Fibroblast of lung (primary cell): ENCODE measurements around the gene ZNF410.

Experiments
- EZH2 ChIP-seq: IDR thresholded peaks from 2 replicates; pipeline ENCODE4 v1.5.1; 2012; ENCODE audit warnings: low read length, control low read depth, mild to moderate bottlenecking; ENCODE audit errors: missing control alignments
- TF ChIP-seq, protein P1 (sequence below), 2 donors: IDR thresholded peaks in 1 of 2; conservative IDR thresholded peaks in 1 of 2; 1 replicate in 1 of 2; 2 replicates in 1 of 2; pipeline ENCODE4 v1.5.1; 2011 to 2012; ENCODE audit warnings: low read length in 2 of 2, control low read depth in 1 of 2, inconsistent platforms in 1 of 2, low read depth in 1 of 2, mild to moderate bottlenecking in 1 of 2

DNA sequence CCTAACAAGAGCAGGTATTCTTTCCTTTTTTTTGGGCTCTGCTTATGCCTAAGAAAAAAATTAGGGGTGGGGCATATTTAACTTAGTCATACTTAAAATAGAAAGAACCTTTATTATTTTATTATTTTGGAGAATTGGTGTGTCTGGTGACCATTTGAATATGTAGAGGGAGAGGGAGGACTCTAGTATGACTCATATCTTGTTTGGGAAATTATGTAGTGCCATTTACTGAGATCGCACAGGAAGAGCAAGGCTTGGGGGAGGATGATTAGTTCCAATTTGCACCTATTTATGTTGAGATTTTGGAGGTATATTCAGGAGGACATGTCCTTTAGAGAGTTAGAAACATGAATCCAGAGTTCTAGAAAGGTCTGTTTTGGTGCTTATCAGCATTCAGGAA is 9.9 kb downstream of the ZNF410 start:
- TF ChIP-seq, protein P1, sequence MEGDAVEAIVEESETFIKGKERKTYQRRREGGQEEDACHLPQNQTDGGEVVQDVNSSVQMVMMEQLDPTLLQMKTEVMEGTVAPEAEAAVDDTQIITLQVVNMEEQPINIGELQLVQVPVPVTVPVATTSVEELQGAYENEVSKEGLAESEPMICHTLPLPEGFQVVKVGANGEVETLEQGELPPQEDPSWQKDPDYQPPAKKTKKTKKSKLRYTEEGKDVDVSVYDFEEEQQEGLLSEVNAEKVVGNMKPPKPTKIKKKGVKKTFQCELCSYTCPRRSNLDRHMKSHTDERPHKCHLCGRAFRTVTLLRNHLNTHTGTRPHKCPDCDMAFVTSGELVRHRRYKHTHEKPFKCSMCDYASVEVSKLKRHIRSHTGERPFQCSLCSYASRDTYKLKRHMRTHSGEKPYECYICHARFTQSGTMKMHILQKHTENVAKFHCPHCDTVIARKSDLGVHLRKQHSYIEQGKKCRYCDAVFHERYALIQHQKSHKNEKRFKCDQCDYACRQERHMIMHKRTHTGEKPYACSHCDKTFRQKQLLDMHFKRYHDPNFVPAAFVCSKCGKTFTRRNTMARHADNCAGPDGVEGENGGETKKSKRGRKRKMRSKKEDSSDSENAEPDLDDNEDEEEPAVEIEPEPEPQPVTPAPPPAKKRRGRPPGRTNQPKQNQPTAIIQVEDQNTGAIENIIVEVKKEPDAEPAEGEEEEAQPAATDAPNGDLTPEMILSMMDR (conservative IDR thresholded peaks at IDR 0.05 in 1 of 2, IDR thresholded peaks at IDR 0.05 in 1 of 2; ENCODE audit: low read depth in 1 of 2, low read length in 2 of 2), result no peak
- TF ChIP-seq EZH2, result no peak
